Right renal pelvis (tissue), 4 donors: ENCODE data around the gene POLL. TPM values are rescaled to one million over a fixed set of nuclear protein-coding genes. Genes with fewer than 3 reads are reported as not detected.

Experiments
- polyA plus RNA-seq, 4 donors: library from polyadenylated mRNA; unstranded; fragments of 120-200 nt; gene quantifications; one replicate each; pipeline ENCODE4 v1.2.1, GENCODE V29; 2013; ENCODE audit not compliant: insufficient read length in 4 of 4

Gene POLL
- polyA plus RNA-seq, 4 donors, result 29.7 to 34.5 (median 33.6) TPM

Other genes with a start within 250 kb of the POLL start
- gene BTRC, start 234.1 kb downstream of the POLL start, polyA plus RNA-seq, result 10 to 100 TPM; 20.1 to 31.2 (median 29.0) TPM
- gene DPCD, start 64 bp upstream of the POLL start, polyA plus RNA-seq, result 10 to 100 TPM; 39.8 to 50.6 (median 44.7) TPM
- gene FBXW4, start 106.9 kb upstream of the POLL start, polyA plus RNA-seq, result 10 to 100 TPM; 54.1 to 61.0 (median 56.7) TPM
- gene FGF8, start 187.9 kb upstream of the POLL start, polyA plus RNA-seq, result 1 to 10 TPM; 6.8 to 8.9 (median 8.1) TPM
- 10 to 100 TPM; 54.1 to 72.3 (median 61.8) TPM for gene NPM3, start 195.2 kb upstream of the POLL start, polyA plus RNA-seq
- 100 to 1,000 TPM; 124 to 155 (median 144) TPM for gene OGA, start 230.2 kb upstream of the POLL start, polyA plus RNA-seq